GM12878 (cell line): ENCODE measurements around the gene PDRG1. TPM values are rescaled to one million over a fixed set of nuclear protein-coding genes. Genes with fewer than 3 reads are reported as not detected.

Source experiments
- ATAC-seq: fragments of 200-7000 bp; cut with Tn5 transposase; 3 replicates; pipeline ENCODE4 v1.9.1; 2020; ENCODE audit warnings: mild to moderate bottlenecking, moderate library complexity
- BruUV-seq: library from RNA; stranded (reverse); fragments of 400-500 nt; replicated peaks from 2 replicates; lab custom pipeline; 2021; lab: Mats Ljungman, UMichigan
- CTCF ChIA-PET: fragments of 300-600 bp; sonication (Branson Sonifier 250); formaldehyde crosslinking; extraction: SDS; loops from one replicate; lab custom pipeline; 2021; ENCODE audit warnings: inconsistent platforms; lab: Yijun Ruan, JAX
- POLR2A ChIA-PET: fragments of 350-600 bp; formaldehyde crosslinking; extraction: SDS; loops from one replicate; lab custom pipeline; 2021; ENCODE audit warnings: inconsistent platforms; lab: Charles Lee
- RAD21 ChIA-PET: fragments of 300-600 bp; sonication (Branson Sonifier 250); formaldehyde crosslinking; loops from one replicate; lab custom pipeline; 2023; ENCODE audit warnings: antibody characterized with exemption; ENCODE audit not compliant: unreplicated experiment; lab: Charles Lee
- SMC1A ChIA-PET: fragments of 300-600 bp; sonication (Branson Sonifier 250); formaldehyde crosslinking; loops from one replicate; lab custom pipeline; 2023; ENCODE audit not compliant: unreplicated experiment, uncharacterized antibody; lab: Charles Lee
- DNase-seq: peaks from one replicate; pipeline ENCODE4 v3.0.0-alpha.2; 2011; ENCODE audit warnings: low read depth, low spot score
- FAIRE-seq: peaks from 3 replicates; lab custom pipeline; 2011; peaks lifted over from hg19 to GRCh38; lab: Jason Lieb, UNC
- H2AFZ ChIP-seq: 2 replicates; pipeline ENCODE4 v1.6.0; 2011; ENCODE audit warnings: low read depth, low read length, control low read depth; ENCODE audit not compliant: control insufficient read depth
- H3K27ac ChIP-seq: 2 replicates; pipeline ENCODE4 v1.5.1; 2011; ENCODE audit warnings: control low read depth; ENCODE audit not compliant: control insufficient read depth, insufficient read depth
- H3K27me3 ChIP-seq, 2 experiments: replicated peaks in 1 of 2; 2 replicates each; pipeline versions ENCODE4 v1.6.0 to v1.6.1; 2011; ENCODE audit warnings: low read length in 1 of 2; ENCODE audit not compliant: control insufficient read depth in 2 of 2, insufficient read depth in 2 of 2
- H3K36me3 ChIP-seq, 2 experiments: 2 replicates each; pipeline ENCODE4 v1.5.1; 2011; ENCODE audit warnings: low read length in 1 of 2; ENCODE audit not compliant: control insufficient read depth in 2 of 2, insufficient read depth in 2 of 2
- H3K4me1 ChIP-seq: 2 replicates; pipeline ENCODE4 v1.6.1; 2011; ENCODE audit warnings: mild to moderate bottlenecking, low read length, moderate library complexity, mixed read lengths; ENCODE audit not compliant: control insufficient read depth, insufficient read depth
- H3K4me2 ChIP-seq: 2 replicates; pipeline ENCODE4 v1.6.0; 2011; ENCODE audit warnings: control low read depth; ENCODE audit not compliant: control insufficient read depth, insufficient read depth
- H3K4me3 ChIP-seq: fragments of 200-600 bp; sonication (generic); 2 replicates; pipeline ENCODE4 v1.5.1; 2016
- H3K79me2 ChIP-seq: 2 replicates; pipeline ENCODE4 v1.6.0; 2011; ENCODE audit warnings: low read length; ENCODE audit not compliant: control insufficient read depth, insufficient read depth
- H3K9ac ChIP-seq: 2 replicates; pipeline ENCODE4 v1.8.0; 2011; ENCODE audit warnings: low read length, control low read depth, mixed read lengths; ENCODE audit not compliant: control insufficient read depth, insufficient read depth
- H3K9me3 ChIP-seq: replicated peaks from 3 replicates; pipeline ENCODE4 v1.5.1; 2011; ENCODE audit warnings: mild to moderate bottlenecking, low read length; ENCODE audit not compliant: control insufficient read depth, insufficient read depth
- H4K20me1 ChIP-seq: 2 replicates; pipeline ENCODE4 v1.6.0; 2011; ENCODE audit not compliant: control insufficient read depth, insufficient read depth
- EP300 ChIP-seq, 2 experiments: fragments of 150-350 bp in 1 of 2; IDR thresholded peaks; 2 replicates each; pipeline ENCODE4 v1.6.1; 2011 to 2012; ENCODE audit warnings: low read depth in 2 of 2, low read length in 2 of 2, borderline replicate concordance in 1 of 2, improper control_type of control experiment in 1 of 2, inconsistent platforms in 1 of 2; ENCODE audit not compliant: control insufficient read depth in 1 of 2
- KLF5 ChIP-seq: fragments of 450-650 bp; IDR thresholded peaks from 2 replicates; pipeline ENCODE4 v1.6.1; 2014; ENCODE audit warnings: mild to moderate bottlenecking; ENCODE audit not compliant: partially characterized antibody
- RAD51 ChIP-seq: fragments of 450-650 bp; IDR thresholded peaks from 2 replicates; pipeline ENCODE4 v1.6.1; 2016; ENCODE audit warnings: moderate library complexity, mild to moderate bottlenecking, inconsistent platforms
- RELA ChIP-seq: fragments of 450-650 bp; IDR thresholded peaks from 2 replicates; pipeline ENCODE4 v1.8.0; 2014; ENCODE audit warnings: borderline replicate concordance; ENCODE audit not compliant: partially characterized antibody
- SP1 ChIP-seq: IDR thresholded peaks from one replicate; pipeline ENCODE4 v1.6.1; 2011; ENCODE audit warnings: low read depth, low read length
- whole genome bisulfite sequencing: methylation state at CpG from one replicate; pipeline ENCODE4 v1.1.6; 2016; ENCODE audit warnings: low lambda C conversion rate; ENCODE audit not compliant: insufficient replicate concordance, insufficient coverage; ENCODE audit errors: missing lambda C conversion rate; 5-methylcytosine and 5-hydroxymethylcytosine counted together
- in situ Hi-C: fragments of 300-500 bp; cut with MboI; formaldehyde crosslinking; loops from 9 replicates; pipeline ENCODE4 v1.14.3; 2018; ENCODE audit warnings: mixed read lengths
- intact Hi-C: fragments of 100-400 bp; cut with micrococcal nuclease; formaldehyde crosslinking; loops from one replicate; pipeline ENCODE4 v1.14.2; 2022; ENCODE audit not compliant: unreplicated experiment
- polyA plus RNA-seq, 11 experiments: library from polyadenylated mRNA; depleted of rRNA in 4 of 11; unstranded in 6 of 11; stranded (reverse) in 5 of 11; fragments of >200 nt; fragmentation: Nextera tagmentation in 4 of 11; fragmentation: Illumina TruSeq in 1 of 11; extraction: Ambion mirVana in 4 of 11; extraction: Trizol in 1 of 11; gene quantifications; 1 replicate in 1 of 11; 2 replicates in 10 of 11; pipeline versions ENCODE4 v1.2.1 to v1.2.3, GENCODE V29; 2011 to 2016; ENCODE audit warnings: inconsistent platforms in 2 of 11, missing spikeins in 2 of 11, low read depth in 1 of 11
- total RNA-seq, 4 experiments: library from RNA; depleted of rRNA in 3 of 4; stranded (reverse); fragments of >200 nt in 3 of 4; fragmentation: Illumina TruSeq in 1 of 4; extraction: Trizol in 1 of 4; gene quantifications; 2 replicates each; pipeline versions ENCODE4 v1.2.1 to v1.2.3, GENCODE V29; 2013 to 2021

The PDRG1 gene
- total and polyA plus RNA-seq, 10 of the 15 experiments (the other 5 are each of a cell fraction or from before 2014, with no cell fraction given): 11.1 to 55.8 (median 23.3) TPM

GRCh38 chr20:31996996-31997395, 45.1 kb upstream of the PDRG1 start:
- RAD21 ChIA-PET: no interaction called here
- Histone ChIP-seq H3K4me1 (no peaks in the 10 kb centered on the region), H2AFZ (no peak overlapping the region), H3K79me2 (no peaks in the 10 kb centered on the region), H3K36me3 (no peaks in the 10 kb centered on the region), H3K27me3 (peaks cover 0 to 12% of the 10 kb centered on the region in 2 experiments; a peak in 2 of 4 replicates), H3K9ac (no peak overlapping the region), H3K4me3 (no peak overlapping the region), H3K9me3 (no peaks in the 10 kb centered on the region), H4K20me1 (no peaks in the 10 kb centered on the region), H3K27ac (no peak overlapping the region), H3K4me2 (no peak overlapping the region)
- TF ChIP-seq EP300 (IDR thresholded peaks at IDR 0.05; ENCODE audit: borderline replicate concordance in 1 of 2, control insufficient read depth in 1 of 2, low read depth in 2 of 2, low read length in 2 of 2): no peak
- no peak for TF ChIP-seq RELA
- no peak for TF ChIP-seq RAD51
- DNase-seq: no peak
- no TSS peak for BruUV-seq
- no peak for ATAC-seq
- SMC1A ChIA-PET: no interaction called here
- POLR2A ChIA-PET: no interaction called here
- intact Hi-C loops: no loop called here
- WGBS: 54% methylated on average over 18 of the region's 18 CpGs
- CTCF ChIA-PET: no interaction called here
- in situ Hi-C loops: no loop called here
- FAIRE-seq: no peak

GRCh38 chr20:31992086-31992485, 40.2 kb upstream of the PDRG1 start:
- no peak overlapping the region for H3K4me2 ChIP-seq
- H3K27me3 ChIP-seq: peaks cover 0 to 9% of the 10 kb centered on the region in 2 experiments; a peak in 2 of 4 replicates
- SMC1A ChIA-PET: no interaction called here
- RAD21 ChIA-PET: no interaction called here
- no peaks in the 10 kb centered on the region for H3K79me2 ChIP-seq
- TF ChIP-seq RAD51: no peak
- TF ChIP-seq SP1: no peak
- TF ChIP-seq KLF5: no peak
- H4K20me1 ChIP-seq: no peaks in the 10 kb centered on the region
- H2AFZ ChIP-seq: no peak overlapping the region
- WGBS: 13% methylated on average over 2 of the region's 2 CpGs
- no peaks in the 10 kb centered on the region for H3K36me3 ChIP-seq
- FAIRE-seq (no peak), DNase-seq (no peak), ATAC-seq (no peak)
- H3K4me3 ChIP-seq: no peak overlapping the region
- intact Hi-C loops (no loop called here), in situ Hi-C loops (no loop called here)
- H3K9me3 ChIP-seq: no peaks in the 10 kb centered on the region
- CTCF ChIA-PET: interaction anchor here (1.1 kb wide), 1 partner anchor 16 kb away, joined by 3 read pairs; no protein-coding TSS in a partner anchor
- POLR2A ChIA-PET: no interaction called here
- no peak overlapping the region for H3K27ac ChIP-seq
- H3K9ac ChIP-seq: no peak overlapping the region
- H3K4me1 ChIP-seq: no peaks in the 10 kb centered on the region
- no TSS peak for BruUV-seq
